Gastroesophageal sphincter (tissue), 4 donors: ENCODE data around the gene FCN1. TPM values are rescaled to one million over a fixed set of nuclear protein-coding genes. Genes with fewer than 3 reads are reported as not detected.

Experiments
- ATAC-seq: fragments of 150-250 bp; one replicate; pipeline ENCODE4 v1.9.1; 2016; ENCODE audit warnings: mild to moderate bottlenecking, moderate library complexity
- H3K27ac ChIP-seq, 4 donors: fragments of 200-600 bp; sonication (generic) in 3 of 4; 1 replicate in 3 of 4; 2 replicates in 1 of 4; pipeline ENCODE4 v1.5.1; 2016 to 2019
- H3K27me3 ChIP-seq: fragments of 200-600 bp; sonication (generic); one replicate; pipeline ENCODE4 v1.5.1; 2019
- H3K36me3 ChIP-seq, 2 donors: fragments of 200-600 bp; sonication (generic); one replicate each; pipeline ENCODE4 v1.5.1; 2019; ENCODE audit warnings: control low read depth in 1 of 2
- H3K4me1 ChIP-seq, 3 donors: fragments of 200-600 bp; sonication (generic); 1 replicate in 2 of 3; 2 replicates in 1 of 3; pipeline ENCODE4 v1.5.1; 2016 to 2019; ENCODE audit warnings: control low read depth in 2 of 3
- H3K4me3 ChIP-seq, 2 donors: fragments of 200-600 bp; sonication (generic); one replicate each; pipeline ENCODE4 v1.5.1; 2019; ENCODE audit warnings: mild to moderate bottlenecking in 1 of 2, moderate library complexity in 1 of 2
- H3K9me3 ChIP-seq, 3 donors: fragments of 200-600 bp; sonication (generic); one replicate each; pipeline ENCODE4 v1.5.1; 2017 to 2019; ENCODE audit warnings: control low read depth in 2 of 3
- CTCF ChIP-seq, 4 experiments: fragments of 200-600 bp in 2 of 4; fragments of 450-650 bp in 2 of 4; sonication (generic) in 1 of 4; IDR thresholded peaks; one replicate each; pipeline ENCODE4 v1.5.1; 2017 to 2019; ENCODE audit warnings: antibody characterized with exemption in 4 of 4, mild to moderate bottlenecking in 2 of 4, moderate library complexity in 2 of 4
- EP300 ChIP-seq: sonication (generic); formaldehyde crosslinking; IDR thresholded peaks from one replicate; pipeline ENCODE4 v1.6.1; 2017; ENCODE audit warnings: antibody characterized with exemption, mild to moderate bottlenecking
- POLR2A ChIP-seq, 2 donors: fragments of 450-650 bp; IDR thresholded peaks; one replicate each; pipeline ENCODE4 v1.6.1; 2017; ENCODE audit warnings: antibody characterized with exemption in 2 of 2, mild to moderate bottlenecking in 2 of 2, moderate library complexity in 1 of 2
- POLR2AphosphoS5 ChIP-seq: sonication (generic); formaldehyde crosslinking; IDR thresholded peaks from one replicate; pipeline ENCODE4 v1.6.1; 2017; ENCODE audit warnings: antibody characterized with exemption
- WGBS, 2 donors: methylation state at CpG; one replicate each; pipeline ENCODE4 v1.1.5; 2018; ENCODE audit warnings: low coverage in 1 of 2; 5-methylcytosine and 5-hydroxymethylcytosine counted together
- total RNA-seq, 4 donors: library from RNA; depleted of rRNA; stranded (reverse); fragments of >200 nt; gene quantifications; one replicate each; pipeline ENCODE4 v1.1.0, GENCODE V29; 2016

FCN1 gene
- total RNA-seq, 4 donors from 2014 or later, result 0.31 to 9.4 (median 3.2) TPM

- H3K4me1 ChIP-seq, result no peaks in the 10 kb centered on the region
- H3K36me3 ChIP-seq, result no peaks in the 10 kb centered on the region
- no peak for TF ChIP-seq CTCF (IDR thresholded peaks at IDR 0.05)
- TF ChIP-seq EP300, result no peak
- TF ChIP-seq POLR2AphosphoS5, result no peak
- no peak for TF ChIP-seq POLR2A (IDR thresholded peaks at IDR 0.05)
- H3K27ac ChIP-seq, result no peak overlapping the region
- no peak for ATAC-seq
- no peaks in the 10 kb centered on the region for H3K9me3 ChIP-seq
- 94% methylated on average over 5 of the region's 20 CpGs; no CpG with 5 or more reads in 1 of the 2 donors for WGBS, 2 donors
- no peak overlapping the region for H3K4me3 ChIP-seq
- peaks cover 72% of the 10 kb centered on the region for H3K27me3 ChIP-seq
These were observed 5.4 kb downstream of the FCN1 start for GRCh38 chr9:134912126-134912840.

GRCh38 chr9:134909511-134910481, 7.9 kb downstream of the FCN1 start:
- no peaks in the 10 kb centered on the region for H3K36me3 ChIP-seq
- H3K27ac ChIP-seq, result no peak overlapping the region
- no peak for ATAC-seq
- H3K9me3 ChIP-seq, result no peaks in the 10 kb centered on the region
- 82 to 88% methylated on average over 8 to 22 of the region's 24 CpGs for WGBS, 2 donors
- H3K4me3 ChIP-seq, result no peak overlapping the region
- no peak for TF ChIP-seq CTCF (IDR thresholded peaks at IDR 0.05)
- no peak for TF ChIP-seq EP300
- no peak for TF ChIP-seq POLR2AphosphoS5
- no peak for TF ChIP-seq POLR2A (IDR thresholded peaks at IDR 0.05)
- no peaks in the 10 kb centered on the region for H3K4me1 ChIP-seq
- peaks cover 47% of the 10 kb centered on the region for H3K27me3 ChIP-seq

GRCh38 chr9:134908524-134909309, 9.0 kb downstream of the FCN1 start:
- Histone ChIP-seq H3K9me3 (no peaks in the 10 kb centered on the region), H3K27me3 (peaks cover 43% of the 10 kb centered on the region), H3K27ac (no peak overlapping the region), H3K4me1 (no peaks in the 10 kb centered on the region), H3K4me3 (no peak overlapping the region), H3K36me3 (no peaks in the 10 kb centered on the region)
- TF ChIP-seq CTCF (IDR thresholded peaks at IDR 0.05) (no peak), EP300 (no peak), POLR2AphosphoS5 (no peak), POLR2A (IDR thresholded peaks at IDR 0.05) (no peak)
- 57 to 86% methylated on average over 3 of the region's 13 CpGs for WGBS, 2 donors
- ATAC-seq, result no peak

- Histone ChIP-seq H3K27me3 (peaks cover 5% of the 10 kb centered on the region), H3K9me3 (peaks cover 0 to 5% (median 0%) of the 10 kb centered on the region in 3 donors), H3K4me3 (no peak overlapping the region), H3K36me3 (no peaks in the 10 kb centered on the region), H3K27ac (no peak overlapping the region), H3K4me1 (peaks cover 0 to 3% (median 3%) of the 10 kb centered on the region in 3 donors)
- 28 to 31% methylated on average over 3 of the region's 3 CpGs for WGBS, 2 donors
- ATAC-seq, result no peak
- TF ChIP-seq EP300, result no peak
These were observed 14.8 kb downstream of the FCN1 start for GRCh38 chr9:134902936-134903335.

GRCh38 chr9:134899818-134900217, 17.9 kb downstream of the FCN1 start:
- Histone ChIP-seq H3K4me1 (peaks cover 0 to 30% (median 16%) of the 10 kb centered on the region in 3 donors), H3K27me3 (peaks cover 5% of the 10 kb centered on the region), H3K36me3 (no peaks in the 10 kb centered on the region), H3K9me3 (peaks cover 0 to 9% (median 0%) of the 10 kb centered on the region in 3 donors), H3K27ac (no peak overlapping the region), H3K4me3 (no peak overlapping the region)
- no peak for TF ChIP-seq POLR2AphosphoS5
- no peak for TF ChIP-seq CTCF (IDR thresholded peaks at IDR 0.05)
- TF ChIP-seq POLR2A (IDR thresholded peaks at IDR 0.05), result no peak
- no peak for TF ChIP-seq EP300
- ATAC-seq, result no peak
- WGBS, 2 donors, result 83% methylated on average over 1 of the region's 1 CpG; no CpG with 5 or more reads in 1 of the 2 donors
